DMS53 treated with DMSO at 0.1 percent for 48 hours (cell line): ENCODE results near the gene PRF1.

Experiments
- DNase-seq: peaks from one replicate; lab custom pipeline; 2025; ENCODE audit not compliant: unreplicated experiment; lab: John Stamatoyannopoulos, UW

PRF1 gene

GRCh38 chr10:70561558-70561957 lies 41.0 kb downstream of the PRF1 start:
- no peak for DNase-seq

- DNase-seq: no peak
These were observed 41.5 kb downstream of the PRF1 start for GRCh38 chr10:70561070-70561469.

GRCh38 chr10:70560511-70560941 lies 42.0 kb downstream of the PRF1 start:
- no peak for DNase-seq

GRCh38 chr10:70559861-70560260 lies 42.7 kb downstream of the PRF1 start:
- no peak for DNase-seq

- DNase-seq: no peak
These were observed 43.4 kb downstream of the PRF1 start for GRCh38 chr10:70558871-70559810.

GRCh38 chr10:70558295-70558694 lies 44.2 kb downstream of the PRF1 start:
- no peak for DNase-seq

- DNase-seq: no peak
These were observed 44.7 kb downstream of the PRF1 start for GRCh38 chr10:70557876-70558275.

- no peak for DNase-seq
These were observed 45.3 kb downstream of the PRF1 start for GRCh38 chr10:70557086-70557845.

GRCh38 chr10:70555371-70555770 lies 47.2 kb downstream of the PRF1 start:
- DNase-seq: no peak

GRCh38 chr10:70552586-70552985 lies 50.0 kb downstream of the PRF1 start:
- no peak for DNase-seq

- no peak for DNase-seq
These were observed 50.5 kb downstream of the PRF1 start for GRCh38 chr10:70551971-70552422.

GRCh38 chr10:70551466-70551865 lies 51.1 kb downstream of the PRF1 start:
- DNase-seq: no peak

GRCh38 chr10:70550459-70550858 lies 52.1 kb downstream of the PRF1 start:
- no peak for DNase-seq

GRCh38 chr10:70549962-70550458 lies 52.5 kb downstream of the PRF1 start:
- peak; percentile 23 for DNase-seq

- DNase-seq: no peak
These were observed 53.1 kb downstream of the PRF1 start for GRCh38 chr10:70549351-70549961.
